ENCODE data around the gene DLX1. TPM values are rescaled to one million over a fixed set of nuclear protein-coding genes. Genes with fewer than 3 reads are reported as not detected.

DLX1 gene
- total and polyA plus RNA-seq, 2 donors (not counting 1 experiment from before 2014, with no cell fraction given), result 0.09 TPM; not detected in 1

DNA sequence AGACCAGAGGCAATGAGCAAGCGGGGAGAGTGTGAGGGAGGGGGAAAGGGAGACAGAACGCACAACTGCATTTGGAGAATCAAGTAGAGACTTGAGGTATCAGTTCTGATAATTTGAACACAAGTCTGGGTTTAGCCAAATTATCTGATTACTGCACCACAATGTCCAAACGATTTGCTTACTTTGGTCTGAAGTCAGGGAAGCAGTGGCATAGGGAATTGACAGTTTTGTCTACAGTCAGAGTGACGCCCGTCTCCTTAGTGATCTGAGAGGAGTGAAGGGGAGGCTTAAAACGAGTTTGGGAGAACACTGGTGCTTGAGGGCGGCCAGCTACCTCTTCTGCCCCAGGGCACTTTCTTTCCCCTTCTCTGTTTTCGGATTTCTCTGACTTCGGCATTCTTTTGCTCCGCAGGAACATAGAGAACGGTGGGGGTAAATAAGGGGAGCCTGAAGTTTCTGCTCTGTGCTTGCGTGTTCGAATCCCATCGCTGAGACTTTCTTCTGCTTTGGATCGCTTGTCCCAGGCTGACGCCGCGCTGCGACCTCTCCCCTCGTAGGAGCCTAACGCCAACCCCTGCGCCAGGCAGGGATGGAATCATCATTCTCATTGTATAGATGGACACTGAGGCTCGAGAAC is 20.3 kb downstream of the DLX1 start:
- Histone ChIP-seq H3K79me2 (ENCODE audit: control insufficient read depth, insufficient read depth, low read length) (no peaks in the 10 kb centered on the region), H3K4me2 (ENCODE audit: extremely low read depth, insufficient read depth, low read length) (peak overlapping the region; percentile 53), H3K9ac (ENCODE audit: insufficient read depth, low read length) (no peak overlapping the region), H3K36me3 (ENCODE audit: control insufficient read depth, insufficient read depth, low read length) (no peaks in the 10 kb centered on the region), H4K20me1 (ENCODE audit: control insufficient read depth, extremely low read depth, insufficient read depth, low read length) (no peaks in the 10 kb centered on the region), H3K4me3 (replicated peaks in 1 of 4; ENCODE audit: control extremely low read depth in 1 of 4, insufficient read depth in 1 of 4, low read depth in 3 of 4, low read length in 4 of 4) (peak overlapping the region; percentile 30 to 68 (median 50)), H3K27me3 (ENCODE audit: control insufficient read depth, insufficient read depth, low read length) (peaks cover 8% of the 10 kb centered on the region), H3K27ac (ENCODE audit: insufficient read depth, low read length) (no peak overlapping the region), H3K4me1 (ENCODE audit: control insufficient read depth, extremely low read depth, insufficient read depth, low read length) (peaks cover 3% of the 10 kb centered on the region), H2AFZ (ENCODE audit: low read length) (peak overlapping the region; percentile 65), H3K9me3 (ENCODE audit: control insufficient read depth, insufficient read depth, low read depth, low read length) (no peaks in the 10 kb centered on the region)
- TF ChIP-seq, protein P1, sequence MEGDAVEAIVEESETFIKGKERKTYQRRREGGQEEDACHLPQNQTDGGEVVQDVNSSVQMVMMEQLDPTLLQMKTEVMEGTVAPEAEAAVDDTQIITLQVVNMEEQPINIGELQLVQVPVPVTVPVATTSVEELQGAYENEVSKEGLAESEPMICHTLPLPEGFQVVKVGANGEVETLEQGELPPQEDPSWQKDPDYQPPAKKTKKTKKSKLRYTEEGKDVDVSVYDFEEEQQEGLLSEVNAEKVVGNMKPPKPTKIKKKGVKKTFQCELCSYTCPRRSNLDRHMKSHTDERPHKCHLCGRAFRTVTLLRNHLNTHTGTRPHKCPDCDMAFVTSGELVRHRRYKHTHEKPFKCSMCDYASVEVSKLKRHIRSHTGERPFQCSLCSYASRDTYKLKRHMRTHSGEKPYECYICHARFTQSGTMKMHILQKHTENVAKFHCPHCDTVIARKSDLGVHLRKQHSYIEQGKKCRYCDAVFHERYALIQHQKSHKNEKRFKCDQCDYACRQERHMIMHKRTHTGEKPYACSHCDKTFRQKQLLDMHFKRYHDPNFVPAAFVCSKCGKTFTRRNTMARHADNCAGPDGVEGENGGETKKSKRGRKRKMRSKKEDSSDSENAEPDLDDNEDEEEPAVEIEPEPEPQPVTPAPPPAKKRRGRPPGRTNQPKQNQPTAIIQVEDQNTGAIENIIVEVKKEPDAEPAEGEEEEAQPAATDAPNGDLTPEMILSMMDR (conservative IDR thresholded peaks at IDR 0.05 in 1 of 2, IDR thresholded peaks at IDR 0.05 in 1 of 2; ENCODE audit: low read depth in 1 of 2, low read length in 2 of 2), result no peak
- no peak for TF ChIP-seq EZH2 (IDR thresholded peaks at IDR 0.05; ENCODE audit: low read length, missing control alignments)
- no peak for DNase-seq (ENCODE audit: low read depth in 2 of 2)

DNA sequence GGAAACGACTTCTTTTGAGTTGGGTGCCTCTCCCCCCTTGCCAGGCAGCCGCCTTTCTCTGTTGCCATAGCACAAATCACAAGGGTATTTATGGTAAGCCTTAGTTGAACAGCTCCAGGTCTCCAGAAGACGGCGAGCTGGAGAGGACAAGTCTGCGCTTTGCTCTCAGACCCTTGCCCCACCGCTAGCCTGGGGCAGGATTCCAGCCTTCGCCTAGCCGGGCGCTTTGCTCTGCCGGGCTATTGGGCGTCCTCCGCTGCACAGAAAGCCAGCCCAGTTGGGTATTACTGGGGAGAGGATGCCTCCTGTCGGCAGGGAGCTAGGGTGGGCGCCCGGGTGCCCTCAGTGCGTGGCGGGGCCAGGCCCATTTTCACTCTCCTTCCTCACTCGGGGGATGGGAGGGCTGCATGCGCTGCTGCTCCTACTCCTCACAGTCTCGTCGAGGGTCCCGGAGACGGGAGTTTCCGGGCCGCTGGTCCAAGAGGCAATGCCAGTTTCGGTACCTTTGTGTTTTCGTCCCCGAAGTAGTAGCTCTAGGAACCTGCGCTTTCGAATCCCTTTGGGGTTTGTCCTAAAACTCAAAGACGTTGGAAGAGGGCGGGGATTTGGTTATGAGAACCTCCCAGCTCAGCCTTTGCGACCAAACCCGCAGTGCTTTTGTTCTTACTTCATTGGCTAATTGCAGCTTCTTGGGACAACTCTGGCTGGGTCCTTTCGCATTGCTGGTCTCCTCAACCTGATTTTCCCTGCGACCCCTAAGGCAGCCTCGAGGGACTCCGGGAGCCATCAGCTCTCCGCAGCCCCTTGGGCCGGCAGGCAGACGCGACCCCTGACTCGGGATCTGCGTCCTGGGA is 21.0 kb downstream of the DLX1 start:
- no peaks in the 10 kb centered on the region for H3K36me3 ChIP-seq (ENCODE audit: control insufficient read depth, insufficient read depth, low read length)
- H3K9me3 ChIP-seq (ENCODE audit: control insufficient read depth, insufficient read depth, low read depth, low read length), result no peaks in the 10 kb centered on the region
- H3K4me2 ChIP-seq (ENCODE audit: extremely low read depth, insufficient read depth, low read length), result peak overlapping the region; percentile 53
- peak overlapping the region; percentile 30 to 68 (median 50) for H3K4me3 ChIP-seq (replicated peaks in 1 of 4; ENCODE audit: control extremely low read depth in 1 of 4, insufficient read depth in 1 of 4, low read depth in 3 of 4, low read length in 4 of 4)
- no peaks in the 10 kb centered on the region for H4K20me1 ChIP-seq (ENCODE audit: control insufficient read depth, extremely low read depth, insufficient read depth, low read length)
- peak in 1 of 2 donors; percentile 32 for DNase-seq (ENCODE audit: low read depth in 2 of 2)
- no peak overlapping the region for H3K9ac ChIP-seq (ENCODE audit: insufficient read depth, low read length)
- peak overlapping the region; percentile 65 for H2AFZ ChIP-seq (ENCODE audit: low read length)
- H3K79me2 ChIP-seq (ENCODE audit: control insufficient read depth, insufficient read depth, low read length), result no peaks in the 10 kb centered on the region
- H3K27me3 ChIP-seq (ENCODE audit: control insufficient read depth, insufficient read depth, low read length), result peaks cover 6% of the 10 kb centered on the region
- TF ChIP-seq, protein P1 (conservative IDR thresholded peaks at IDR 0.05 in 1 of 2, IDR thresholded peaks at IDR 0.05 in 1 of 2; ENCODE audit: low read depth in 1 of 2, low read length in 2 of 2), result peak; percentile 40 to 47
- TF ChIP-seq EZH2 (IDR thresholded peaks at IDR 0.05; ENCODE audit: low read length, missing control alignments), result no peak
- peaks cover 3% of the 10 kb centered on the region for H3K4me1 ChIP-seq (ENCODE audit: control insufficient read depth, extremely low read depth, insufficient read depth, low read length)
- H3K27ac ChIP-seq (ENCODE audit: insufficient read depth, low read length), result no peak overlapping the region

Data from fibroblast of lung (primary cell).